EH (cell line): Measurements from ENCODE around the gene POLR2F.

Source experiments
- DNase-seq: peaks from one replicate; pipeline ENCODE4 v3.0.0-alpha.2; 2015; ENCODE audit warnings: low read depth

The POLR2F gene

GRCh38 chr22:37953437-37954179 lies at the start of gene POLR2F, which contains the start of gene C22orf23:
TSS of gene POLR2F (plus strand) at chr22:37953699. CDS start at chr22:37953788, 89 bp downstream.
TSS of gene C22orf23 (minus strand) at chr22:37953601. CDS start at chr22:37953149, 452 bp downstream.
- DNase-seq, result peak; percentile 96

- DNase-seq, result peak; percentile 98
These were observed 48.6 kb upstream of the POLR2F start for GRCh38 chr22:37904572-37905533.

- DNase-seq, result peak; percentile 84
These were observed 47.8 kb upstream of the POLR2F start, which contains the start of gene MICALL1 for GRCh38 chr22:37905534-37906363. TSS of gene MICALL1 (plus strand) at chr22:37906297. CDS start at chr22:37906423, 126 bp downstream.

- no peak for DNase-seq
These were observed 47.0 kb upstream of the POLR2F start for GRCh38 chr22:37906364-37907008.

GRCh38 chr22:37907036-37907954 lies 46.2 kb upstream of the POLR2F start:
- DNase-seq, result peak; percentile 58

GRCh38 chr22:37909766-37910165 lies 43.7 kb upstream of the POLR2F start:
- peak; percentile 22 for DNase-seq

DNA sequence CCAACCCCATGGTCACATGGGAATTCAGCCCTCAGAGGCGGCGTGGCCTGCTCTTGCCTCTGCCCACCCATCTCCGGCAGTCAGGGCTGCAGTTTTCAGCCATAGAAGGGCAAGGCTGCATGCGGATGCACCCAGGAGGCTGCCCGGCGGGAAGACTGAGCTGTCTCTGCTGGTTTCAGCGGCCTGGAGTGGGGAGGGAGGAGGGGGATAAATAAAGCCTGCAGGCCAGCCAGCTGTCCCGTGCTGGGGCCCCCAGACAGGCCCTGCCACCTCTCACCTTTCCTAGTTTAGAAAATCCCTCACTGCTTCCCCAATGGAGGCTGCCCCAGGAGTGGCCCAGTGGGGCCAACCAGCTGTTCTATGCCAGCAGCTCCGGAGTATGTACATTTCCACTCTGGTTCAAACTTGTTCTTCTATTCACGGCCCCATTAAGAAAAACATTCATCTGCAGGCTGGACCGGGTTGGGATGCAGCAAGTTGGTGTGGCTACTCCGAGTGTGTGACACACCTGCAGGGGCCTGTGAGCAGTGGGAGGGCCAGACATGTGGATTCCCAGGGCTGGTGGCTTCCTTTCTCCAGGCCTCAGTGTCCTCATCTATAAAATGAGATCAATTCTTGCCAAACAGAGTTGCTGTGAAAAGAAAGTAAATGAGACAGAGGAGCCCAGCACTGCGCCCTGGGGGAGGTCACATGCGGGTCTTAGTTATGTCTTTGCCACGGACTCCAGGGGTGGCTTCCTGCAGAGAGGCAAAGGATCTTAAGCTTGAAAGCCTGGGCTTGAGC lies 42.4 kb upstream of the POLR2F start:
- DNase-seq, result no peak

GRCh38 chr22:37911697-37912096 lies 41.8 kb upstream of the POLR2F start:
- DNase-seq, result no peak

GRCh38 chr22:37912171-37912570 lies 41.3 kb upstream of the POLR2F start:
- no peak for DNase-seq

DNA sequence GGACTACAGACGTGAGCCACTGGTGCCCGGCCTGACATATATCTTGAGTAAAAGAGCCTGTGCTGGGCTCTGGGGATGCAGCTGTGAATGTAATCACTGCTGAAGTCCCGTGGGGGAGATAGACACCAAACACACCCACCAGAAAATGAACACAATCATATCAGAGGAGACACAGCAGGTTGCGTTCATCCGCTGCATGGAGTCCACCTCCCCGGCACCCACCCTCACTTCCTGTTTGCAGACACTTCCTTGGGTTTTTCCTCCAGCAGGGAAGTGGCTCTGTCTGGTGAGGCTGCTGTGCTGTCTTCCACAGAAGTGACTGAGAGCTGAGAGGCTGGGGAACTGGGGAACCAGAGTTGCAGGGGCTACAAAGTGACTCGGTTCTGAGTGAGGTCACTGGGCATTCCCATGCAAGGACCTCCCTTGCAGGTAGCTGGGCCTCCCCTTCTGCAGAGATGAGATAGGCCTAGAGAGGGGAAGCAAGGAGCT lies 40.2 kb upstream of the POLR2F start:
- DNase-seq, result no peak

GRCh38 chr22:37916311-37916710 lies 37.2 kb upstream of the POLR2F start:
- no peak for DNase-seq

GRCh38 chr22:37917874-37918548 lies 35.5 kb upstream of the POLR2F start:
- no peak for DNase-seq

DNA sequence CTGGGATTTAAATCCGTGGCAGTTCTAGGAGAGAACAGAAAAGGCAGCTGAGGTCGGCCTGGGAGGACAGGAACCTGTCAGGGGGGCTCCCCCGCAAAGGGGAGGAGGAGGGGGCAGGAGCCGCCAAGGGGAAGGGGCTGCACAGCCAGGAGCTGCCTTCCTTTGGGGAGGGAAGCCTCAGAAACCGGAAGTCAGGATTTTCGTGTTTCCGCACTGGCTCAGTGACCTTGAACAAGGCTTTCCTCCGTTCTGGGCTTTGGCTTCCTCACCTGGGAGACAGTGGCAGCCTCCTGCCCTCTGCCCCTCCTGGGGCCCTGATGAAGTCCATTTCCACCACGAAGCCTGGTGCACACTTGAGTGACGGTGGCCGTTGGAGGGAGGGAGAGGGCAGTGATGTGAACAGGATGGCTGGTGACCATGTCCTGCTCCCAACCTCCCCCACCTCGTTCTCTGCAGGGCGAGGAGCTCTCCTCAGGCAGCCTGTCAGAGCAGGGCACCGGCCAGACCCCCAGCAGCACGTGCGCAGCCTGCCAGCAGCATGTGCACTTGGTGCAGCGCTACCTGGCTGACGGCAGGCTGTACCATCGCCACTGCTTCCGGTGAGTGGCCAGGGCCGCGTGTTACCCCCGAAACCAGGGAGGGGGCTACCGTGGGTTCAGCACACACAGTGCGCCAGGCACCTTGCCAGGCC lies 34.8 kb upstream of the POLR2F start:
- no peak for DNase-seq

GRCh38 chr22:37920126-37920525 lies 33.4 kb upstream of the POLR2F start:
- no peak for DNase-seq

DNA sequence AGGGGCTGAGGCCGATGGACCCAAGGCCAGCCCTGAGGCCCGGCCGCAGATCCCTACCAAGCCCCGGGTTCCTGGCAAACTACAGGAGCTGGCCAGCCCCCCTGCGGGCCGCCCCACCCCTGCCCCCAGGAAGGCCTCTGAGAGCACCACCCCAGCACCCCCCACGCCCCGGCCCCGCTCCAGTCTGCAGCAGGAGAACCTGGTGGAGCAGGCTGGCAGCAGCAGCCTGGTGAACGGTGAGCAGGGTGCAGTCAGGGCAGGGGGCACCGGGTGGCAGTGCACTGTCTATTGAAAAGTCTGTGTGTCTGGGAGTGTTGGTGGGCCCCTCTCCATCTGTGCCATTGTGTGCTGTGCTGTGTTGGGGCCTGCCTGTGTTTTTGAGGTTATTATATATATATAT lies 31.3 kb upstream of the POLR2F start:
- no peak for DNase-seq

DNA sequence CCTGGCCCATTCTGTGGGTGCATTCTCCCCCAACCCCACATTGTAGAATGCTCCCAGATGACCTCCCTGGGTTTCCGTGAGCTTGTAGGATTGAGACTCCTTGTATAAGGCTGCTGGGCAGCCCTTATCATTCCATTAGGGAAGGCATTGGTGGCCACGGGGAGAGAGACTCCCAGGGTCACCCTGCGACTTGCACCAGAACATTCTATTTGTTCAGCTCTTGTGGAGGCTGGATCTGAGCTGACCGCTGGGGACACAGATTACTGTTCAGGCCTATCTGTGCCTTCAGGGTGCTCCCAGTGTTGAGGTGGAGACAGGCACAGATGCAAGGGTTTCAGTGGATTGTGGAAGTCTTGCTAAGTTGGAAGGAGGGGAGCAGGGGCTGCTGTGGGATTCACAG lies 29.6 kb upstream of the POLR2F start:
- no peak for DNase-seq

- no peak for DNase-seq
These were observed 29.0 kb upstream of the POLR2F start for GRCh38 chr22:37924386-37925065.
